Neural cell (in vitro differentiated cells): ENCODE results near the gene NUP62. TPM values are rescaled to one million over a fixed set of nuclear protein-coding genes. Genes with fewer than 3 reads are reported as not detected.
A peak's percentile ranks its signal among the peaks of the same experiment; 100 is the strongest.

Source experiments
- H2AFZ ChIP-seq: fragments of 200-600, 300-800 bp; sonication (generic), shearing (Covaris generic); 2 replicates; pipeline ENCODE4 v1.6.0; 2014; ENCODE audit warnings: low read depth, mild to moderate bottlenecking, antibody characterized with exemption, low read length, moderate library complexity
- H3F3A ChIP-seq: fragments of 200-600 bp; shearing (Covaris generic); 2 replicates; pipeline ENCODE4 v1.6.1; 2016; ENCODE audit warnings: mild to moderate bottlenecking, moderate library complexity, mixed read lengths, antibody characterized with exemption, low read length; ENCODE audit not compliant: insufficient read depth, poor library complexity, severe bottlenecking
- H3K27ac ChIP-seq: fragments of 200-600, 300-800 bp; sonication (generic), shearing (Covaris generic); 2 replicates; pipeline ENCODE4 v1.5.1; 2014; ENCODE audit warnings: mild to moderate bottlenecking, low read length, moderate library complexity
- H3K27me3 ChIP-seq: fragments of 300-800, 200-600 bp; sonication (generic), shearing (Covaris generic); 2 replicates; pipeline ENCODE4 v1.6.0; 2014; ENCODE audit warnings: mild to moderate bottlenecking, low read depth, low read length, moderate library complexity; ENCODE audit not compliant: insufficient read depth
- H3K36me3 ChIP-seq: fragments of 300-800, 200-600 bp; sonication (generic), shearing (Covaris generic); 2 replicates; pipeline ENCODE4 v1.5.1; 2014; ENCODE audit warnings: mild to moderate bottlenecking, antibody characterized with exemption, low read length, moderate library complexity; ENCODE audit not compliant: insufficient read depth
- H3K4me2 ChIP-seq: fragments of 300-800, 200-600 bp; sonication (generic), shearing (Covaris generic); 2 replicates; pipeline ENCODE4 v1.6.0; 2014; ENCODE audit warnings: mild to moderate bottlenecking, low read length
- H3K4me3 ChIP-seq: fragments of 300-800, 200-600 bp; sonication (generic), shearing (Covaris generic); 2 replicates; pipeline ENCODE4 v1.5.1; 2014; ENCODE audit warnings: mild to moderate bottlenecking, low read length, moderate library complexity
- H3K79me2 ChIP-seq: fragments of 200-600 bp; shearing (Covaris generic); replicated peaks from 2 replicates; pipeline ENCODE4 v1.6.0; 2014; ENCODE audit warnings: mild to moderate bottlenecking, low read length, moderate library complexity; ENCODE audit not compliant: insufficient read depth
- H3K9ac ChIP-seq: fragments of 300-800, 200-600 bp; sonication (generic), shearing (Covaris generic); 2 replicates; pipeline ENCODE4 v1.6.1; 2016; ENCODE audit warnings: mild to moderate bottlenecking, low read length, mixed read lengths
- H3K9me2 ChIP-seq: fragments of 200-600 bp; shearing (Covaris generic); 2 replicates; pipeline ENCODE4 v1.6.1; 2016; ENCODE audit warnings: mild to moderate bottlenecking, low read length, mixed read lengths; ENCODE audit not compliant: insufficient read depth
- H3K9me3 ChIP-seq: fragments of 200-600, 300-800 bp; sonication (generic), shearing (Covaris generic); 2 replicates; pipeline ENCODE4 v1.6.1; 2016; ENCODE audit warnings: mild to moderate bottlenecking, mixed run types, low read length, moderate library complexity, mixed read lengths
- H4K20me1 ChIP-seq: fragments of 200-600 bp; shearing (Covaris generic); 2 replicates; pipeline ENCODE4 v1.6.1; 2016; ENCODE audit warnings: mild to moderate bottlenecking, mixed run types; ENCODE audit not compliant: insufficient read depth
- CTCF ChIP-seq: fragments of 450-650 bp; IDR thresholded peaks from 2 replicates; pipeline ENCODE4 v1.5.1; 2014; ENCODE audit warnings: antibody characterized with exemption, mild to moderate bottlenecking, moderate library complexity; ENCODE audit not compliant: poor library complexity, severe bottlenecking
- EP300 ChIP-seq: fragments of 450-650 bp; conservative IDR thresholded peaks from 2 replicates; pipeline ENCODE4 v1.6.1; 2014; ENCODE audit warnings: antibody characterized with exemption, mild to moderate bottlenecking, moderate library complexity; ENCODE audit not compliant: poor library complexity, severe bottlenecking
- EZH2 ChIP-seq: fragments of 200-600, 300-800 bp; shearing (Covaris generic), sonication (generic); IDR thresholded peaks from 2 replicates; pipeline ENCODE4 v1.6.1; 2014; ENCODE audit warnings: antibody characterized with exemption, low read length, borderline replicate concordance, mild to moderate bottlenecking; ENCODE audit not compliant: insufficient read depth, poor library complexity, severe bottlenecking
- MXI1 ChIP-seq: fragments of 450-650 bp; conservative IDR thresholded peaks from 2 replicates; pipeline ENCODE4 v1.6.1; 2014; ENCODE audit warnings: antibody characterized with exemption, mild to moderate bottlenecking; ENCODE audit not compliant: poor library complexity, severe bottlenecking
- POLR2AphosphoS5 ChIP-seq: IDR thresholded peaks from 2 replicates; pipeline ENCODE4 v1.6.1; 2012
- RAD21 ChIP-seq: fragments of 450-650 bp; conservative IDR thresholded peaks from 2 replicates; pipeline ENCODE4 v1.6.1; 2014; ENCODE audit warnings: antibody characterized with exemption, mild to moderate bottlenecking, moderate library complexity
- REST ChIP-seq: IDR thresholded peaks from 2 replicates; pipeline ENCODE4 v1.6.1; 2012; ENCODE audit warnings: borderline replicate concordance
- SMC3 ChIP-seq: fragments of 450-650 bp; conservative IDR thresholded peaks from 2 replicates; pipeline ENCODE4 v1.6.1; 2014; ENCODE audit warnings: antibody characterized with exemption, mild to moderate bottlenecking, moderate library complexity; ENCODE audit not compliant: poor library complexity
- TAF1 ChIP-seq: IDR thresholded peaks from 2 replicates; pipeline ENCODE4 v1.6.1; 2012; ENCODE audit warnings: low read depth
- polyA plus RNA-seq: library from polyadenylated mRNA; depleted of rRNA; stranded (reverse); fragments of >200 nt; gene quantifications from 2 replicates; pipeline ENCODE4 v1.2.3, GENCODE V29; 2014

NUP62 gene
- polyA plus RNA-seq, 1 donor from 2014 or later, result 24.9 TPM

- H3K4me3 ChIP-seq, result peak overlapping the region; percentile 75
- peak overlapping the region; percentile 93 for H3K27ac ChIP-seq
- no peaks in the 10 kb centered on the region for H4K20me1 ChIP-seq
- no peak overlapping the region for H2AFZ ChIP-seq
- no peaks in the 10 kb centered on the region for H3K9me2 ChIP-seq
- no peaks in the 10 kb centered on the region for H3K9me3 ChIP-seq
- no peaks in the 10 kb centered on the region for H3K27me3 ChIP-seq
- TF ChIP-seq SMC3 (no peak), RAD21 (no peak), EP300 (no peak), REST (no peak), POLR2AphosphoS5 (no peak), EZH2 (no peak)
- no peaks in the 10 kb centered on the region for H3F3A ChIP-seq
- H3K9ac ChIP-seq, result peak overlapping the region; percentile 97
- peaks cover 14% of the 10 kb centered on the region for H3K79me2 ChIP-seq
- H3K4me2 ChIP-seq, result peak overlapping the region; percentile 81
- no peaks in the 10 kb centered on the region for H3K36me3 ChIP-seq
Measured at GRCh38 chr19:49875177-49875576, 54.1 kb downstream of the NUP62 start.

GRCh38 chr19:49874503-49875157 lies 54.7 kb downstream of the NUP62 start:
- Histone ChIP-seq H3K36me3 (no peaks in the 10 kb centered on the region), H3K79me2 (peaks cover 14% of the 10 kb centered on the region), H3K4me3 (no peak overlapping the region), H3K27ac (no peak overlapping the region), H3K9me3 (no peaks in the 10 kb centered on the region), H3K27me3 (no peaks in the 10 kb centered on the region), H3F3A (no peaks in the 10 kb centered on the region), H3K4me2 (no peak overlapping the region), H4K20me1 (no peaks in the 10 kb centered on the region), H3K9me2 (no peaks in the 10 kb centered on the region), H2AFZ (no peak overlapping the region), H3K9ac (no peak overlapping the region)
- TF ChIP-seq MXI1, result no peak
- no peak for TF ChIP-seq SMC3
- TF ChIP-seq RAD21, result no peak
- TF ChIP-seq POLR2AphosphoS5, result no peak
- TF ChIP-seq CTCF, result no peak
- TF ChIP-seq REST, result no peak
- no peak for TF ChIP-seq EP300
- TF ChIP-seq TAF1, result no peak
- no peak for TF ChIP-seq EZH2
